Activated CD4-positive, alpha-beta T cell treated with anti-CD3 and anti-CD28 coated beads for 48 hours (primary cell): ENCODE results near the gene STH.

Source experiments
- DNase-seq: peaks from one replicate; pipeline ENCODE4 v3.0.0-alpha.2; 2020

The STH gene

GRCh38 chr17:46028981-46029565 lies 30.0 kb downstream of the STH start:
- no peak for DNase-seq

GRCh38 chr17:46029627-46030026 lies 30.6 kb downstream of the STH start:
- DNase-seq = no peak

- DNase-seq = no peak
These were observed 31.7 kb downstream of the STH start for GRCh38 chr17:46030752-46031151.

- DNase-seq = no peak
These were observed 32.4 kb downstream of the STH start for GRCh38 chr17:46031440-46031839.

- DNase-seq = no peak
These were observed 32.9 kb downstream of the STH start for GRCh38 chr17:46031920-46032319.

GRCh38 chr17:46032909-46033308 lies 33.9 kb downstream of the STH start:
- DNase-seq = no peak

- no peak for DNase-seq
These were observed 34.3 kb downstream of the STH start for GRCh38 chr17:46033392-46033791.

- DNase-seq = no peak
These were observed 36.2 kb downstream of the STH start for GRCh38 chr17:46035112-46035818.

- DNase-seq = no peak
These were observed 37.4 kb downstream of the STH start for GRCh38 chr17:46036491-46036890.

- DNase-seq = no peak
These were observed 38.7 kb downstream of the STH start for GRCh38 chr17:46037722-46038255.

- no peak for DNase-seq
These were observed 39.4 kb downstream of the STH start for GRCh38 chr17:46038414-46038813.

- no peak for DNase-seq
These were observed 39.9 kb downstream of the STH start for GRCh38 chr17:46038937-46039336.

GRCh38 chr17:46039592-46040186 lies 40.6 kb downstream of the STH start:
- no peak for DNase-seq

GRCh38 chr17:46042246-46042645 lies 43.2 kb downstream of the STH start:
- no peak for DNase-seq

GRCh38 chr17:46042925-46043324 lies 43.9 kb downstream of the STH start:
- DNase-seq = no peak

GRCh38 chr17:46043606-46044005 lies 44.6 kb downstream of the STH start:
- DNase-seq = no peak

GRCh38 chr17:46044286-46044928 lies 45.4 kb downstream of the STH start:
- DNase-seq = peak; percentile 58

- no peak for DNase-seq
These were observed 45.9 kb downstream of the STH start for GRCh38 chr17:46044989-46045388.

GRCh38 chr17:46045639-46046038 lies 46.6 kb downstream of the STH start:
- no peak for DNase-seq

GRCh38 chr17:46046957-46047356 lies 47.9 kb downstream of the STH start:
- DNase-seq = no peak

GRCh38 chr17:46047398-46047797 lies 48.3 kb downstream of the STH start:
- DNase-seq = no peak

GRCh38 chr17:46047856-46048255 lies 48.8 kb downstream of the STH start:
- no peak for DNase-seq
